Left forelimb (tissue), 1 donor: ENCODE results near the gene MARCKSL1.
"Not testable (repeated sequence)": the region's sequence is repeated elsewhere in the genome, so short reads cannot be mapped to it uniquely, and the experiment has no call there.

ENCODE experiments used
- DNase-seq: peaks from one replicate; pipeline ENCODE4 v3.0.0-alpha.2; 2018; ENCODE audit warnings: low spot score

Gene MARCKSL1

DNA sequence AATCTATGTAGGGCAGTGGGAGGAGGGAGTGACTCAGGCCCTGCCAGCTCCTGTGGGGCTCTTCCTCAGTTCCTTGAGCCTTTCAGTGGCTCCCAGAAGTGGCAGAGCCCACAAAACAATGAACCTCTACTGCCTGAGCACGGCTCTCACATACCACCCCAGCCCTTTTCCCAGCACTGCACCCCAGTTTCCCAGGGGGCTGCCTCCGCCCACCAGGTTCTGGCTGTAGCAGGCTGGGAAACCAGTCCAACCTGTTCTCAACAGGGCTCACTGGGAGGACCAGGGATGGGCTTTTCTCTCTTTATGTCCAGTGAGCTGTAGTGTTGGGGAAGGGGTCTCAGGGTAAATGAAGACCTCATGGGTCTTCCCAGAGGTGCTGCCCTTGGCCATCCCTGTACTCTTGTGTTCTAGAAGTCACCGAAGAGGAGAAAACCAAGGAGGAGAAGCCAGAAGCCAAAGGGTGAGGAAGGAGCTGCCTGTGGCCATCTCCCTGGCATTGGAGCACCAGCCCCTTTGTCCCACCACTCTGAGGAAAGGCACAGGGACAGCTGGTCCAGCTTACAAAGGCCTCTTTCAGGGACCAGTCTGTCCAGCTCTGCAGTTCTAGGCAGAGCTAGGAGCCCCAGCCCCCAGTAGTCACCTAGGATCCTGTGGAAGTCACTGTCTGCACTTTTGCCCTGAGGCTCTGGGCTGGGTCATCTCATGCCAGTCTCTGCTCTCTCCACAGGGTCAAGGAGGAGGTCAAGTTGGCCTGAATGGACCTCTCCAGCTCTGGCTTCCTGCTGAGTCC is 3.5 kb downstream of the MARCKSL1 start:
- DNase-seq = no peak

- no peak for DNase-seq
These were observed 4.5 kb downstream of the MARCKSL1 start for GRCh38 chr1:32331549-32331948.

DNA sequence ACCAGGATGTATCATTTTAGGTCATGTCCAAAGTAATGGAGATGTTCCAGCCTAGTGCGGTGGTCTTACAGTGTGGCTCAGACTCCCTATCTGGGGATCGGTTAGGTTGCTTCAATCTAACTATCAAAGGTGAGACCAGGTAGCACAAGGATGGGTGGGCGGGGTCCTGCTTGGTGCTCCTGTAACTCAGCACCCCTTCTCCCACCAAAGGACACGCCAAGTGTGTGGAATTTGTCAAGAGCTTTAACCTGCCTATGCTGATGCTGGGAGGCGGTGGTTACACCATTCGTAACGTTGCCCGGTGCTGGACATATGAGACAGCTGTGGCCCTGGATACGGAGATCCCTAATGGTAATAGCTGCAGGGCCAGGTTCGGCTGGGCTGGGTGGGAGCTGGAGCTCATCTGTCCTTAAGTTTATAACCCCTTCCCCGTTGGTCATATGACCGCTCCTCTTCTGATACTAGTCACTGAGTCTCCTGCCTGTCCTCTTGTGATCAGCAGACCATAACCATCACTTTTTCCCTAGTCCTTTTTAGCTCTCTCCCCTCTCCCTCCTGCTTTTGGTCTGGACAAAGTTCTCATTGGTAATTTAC is 5.4 kb downstream of the MARCKSL1 start:
- DNase-seq = no peak

GRCh38 chr1:32329931-32330466 is 6.0 kb downstream of the MARCKSL1 start:
- DNase-seq = no peak

GRCh38 chr1:32327204-32327603 is 8.8 kb downstream of the MARCKSL1 start:
- DNase-seq = no peak

- DNase-seq = no peak
These were observed 14.2 kb downstream of the MARCKSL1 start for GRCh38 chr1:32321712-32322291.

GRCh38 chr1:32318127-32318869 is 17.7 kb downstream of the MARCKSL1 start:
- no peak for DNase-seq

- no peak for DNase-seq
These were observed 19.1 kb downstream of the MARCKSL1 start for GRCh38 chr1:32316903-32317277.

- no peak for DNase-seq
These were observed 24.2 kb downstream of the MARCKSL1 start for GRCh38 chr1:32311709-32312393.

- DNase-seq = no peak
These were observed 26.1 kb downstream of the MARCKSL1 start for GRCh38 chr1:32309960-32310359.

GRCh38 chr1:32307324-32307723 is 28.7 kb downstream of the MARCKSL1 start:
- no peak for DNase-seq

- DNase-seq = no peak
These were observed 30.7 kb downstream of the MARCKSL1 start for GRCh38 chr1:32305310-32305709.

GRCh38 chr1:32303997-32304622 is 31.9 kb downstream of the MARCKSL1 start:
- no peak for DNase-seq

GRCh38 chr1:32303358-32303757 is 32.7 kb downstream of the MARCKSL1 start:
- DNase-seq = no peak

DNA sequence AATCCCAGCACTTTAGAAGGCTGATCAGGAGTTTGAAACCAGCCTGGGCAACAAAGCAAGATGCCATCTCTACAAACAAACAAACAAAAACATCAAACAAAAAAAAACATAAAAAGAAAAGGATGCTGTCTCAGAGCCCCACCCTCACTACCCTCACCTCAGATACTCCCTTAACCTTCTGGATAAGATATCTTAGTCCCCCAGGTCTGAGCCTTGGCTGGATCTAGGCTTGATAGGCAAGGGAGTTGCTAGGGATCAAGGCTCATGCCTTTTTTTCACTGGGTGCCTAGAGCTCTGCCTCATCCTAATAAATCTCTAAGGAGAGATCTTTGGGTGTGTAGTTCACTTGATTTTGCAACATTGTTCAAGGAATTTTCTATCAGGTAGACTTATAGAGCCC is 36.7 kb downstream of the MARCKSL1 start:
- DNase-seq = no peak

GRCh38 chr1:32298211-32298610 is 37.8 kb downstream of the MARCKSL1 start:
- DNase-seq = not testable (repeated sequence)

DNA sequence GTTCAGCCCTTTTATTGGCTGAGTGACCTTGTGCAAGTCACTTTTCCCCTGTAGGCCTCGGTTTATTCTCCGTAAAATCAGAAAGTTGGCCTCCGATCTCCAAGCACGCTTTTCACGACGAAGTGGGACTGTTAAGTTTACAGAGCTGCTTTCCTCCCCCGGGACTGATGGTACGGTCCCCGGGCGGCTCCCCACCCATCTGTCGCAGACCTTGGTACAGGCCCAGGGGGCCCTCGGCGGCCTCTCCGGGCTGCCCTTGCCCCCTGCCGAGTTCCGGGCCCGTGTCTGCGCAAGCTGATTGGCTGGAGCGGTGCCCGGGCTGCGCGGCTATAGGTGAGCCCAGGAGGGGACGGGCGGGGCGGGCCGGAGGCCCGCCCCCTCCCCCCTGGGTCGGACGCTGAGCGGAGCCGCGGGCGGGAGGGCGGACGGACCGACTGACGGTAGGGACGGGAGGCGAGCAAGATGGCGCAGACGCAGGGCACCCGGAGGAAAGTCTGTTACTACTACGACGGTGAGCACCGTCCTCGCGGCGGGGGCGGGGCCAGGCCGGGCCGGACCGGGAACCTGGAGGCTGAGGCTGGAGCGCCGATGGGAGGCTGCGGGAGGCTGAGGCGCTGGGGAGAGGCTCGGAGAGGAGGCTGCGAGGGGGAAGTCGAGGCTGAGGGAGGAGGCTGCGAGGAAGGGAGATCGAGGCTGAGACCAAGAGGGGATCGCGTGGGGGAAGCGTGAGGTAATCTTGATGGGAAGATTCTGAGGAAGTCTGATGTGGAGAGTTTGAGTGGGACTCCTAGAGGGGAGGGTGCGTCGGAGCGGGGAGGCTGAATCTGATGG is 44.1 kb downstream of the MARCKSL1 start, which contains the start of gene HDAC1:
HDAC1 (plus strand) TSS at position 376 of the 831 bp plus-strand sequence; CDS start at position 463, 87 bp downstream.
- DNase-seq = peak; percentile 90

- no peak for DNase-seq
These were observed 44.8 kb downstream of the MARCKSL1 start for GRCh38 chr1:32291145-32291707.

DNA sequence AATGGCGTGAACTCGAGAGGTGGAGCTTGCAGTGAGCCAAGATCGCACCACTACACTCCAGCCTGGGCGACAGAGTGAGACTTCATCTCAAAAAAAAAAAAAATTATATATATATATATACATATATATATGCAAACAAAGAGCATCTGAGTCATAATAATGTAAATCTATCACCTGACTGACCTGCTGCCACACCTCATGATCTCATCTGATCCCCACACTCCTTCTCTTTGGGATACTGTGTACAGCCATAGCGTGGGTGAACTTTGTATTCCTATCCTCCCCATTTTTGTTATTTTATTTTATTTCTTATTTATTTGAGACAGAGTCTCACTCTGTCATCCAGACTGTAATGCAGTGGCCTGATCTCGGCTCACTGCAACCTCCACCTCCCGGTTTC is 46.8 kb downstream of the MARCKSL1 start:
- no peak for DNase-seq

- DNase-seq = no peak
These were observed 49.3 kb downstream of the MARCKSL1 start for GRCh38 chr1:32286763-32287162.
